ENCODE measurements around the gene UBE2E2.

GRCh38 chr3:23174426-23175039 is 28.6 kb upstream of the UBE2E2 start:
- TF ChIP-seq, protein P1, sequence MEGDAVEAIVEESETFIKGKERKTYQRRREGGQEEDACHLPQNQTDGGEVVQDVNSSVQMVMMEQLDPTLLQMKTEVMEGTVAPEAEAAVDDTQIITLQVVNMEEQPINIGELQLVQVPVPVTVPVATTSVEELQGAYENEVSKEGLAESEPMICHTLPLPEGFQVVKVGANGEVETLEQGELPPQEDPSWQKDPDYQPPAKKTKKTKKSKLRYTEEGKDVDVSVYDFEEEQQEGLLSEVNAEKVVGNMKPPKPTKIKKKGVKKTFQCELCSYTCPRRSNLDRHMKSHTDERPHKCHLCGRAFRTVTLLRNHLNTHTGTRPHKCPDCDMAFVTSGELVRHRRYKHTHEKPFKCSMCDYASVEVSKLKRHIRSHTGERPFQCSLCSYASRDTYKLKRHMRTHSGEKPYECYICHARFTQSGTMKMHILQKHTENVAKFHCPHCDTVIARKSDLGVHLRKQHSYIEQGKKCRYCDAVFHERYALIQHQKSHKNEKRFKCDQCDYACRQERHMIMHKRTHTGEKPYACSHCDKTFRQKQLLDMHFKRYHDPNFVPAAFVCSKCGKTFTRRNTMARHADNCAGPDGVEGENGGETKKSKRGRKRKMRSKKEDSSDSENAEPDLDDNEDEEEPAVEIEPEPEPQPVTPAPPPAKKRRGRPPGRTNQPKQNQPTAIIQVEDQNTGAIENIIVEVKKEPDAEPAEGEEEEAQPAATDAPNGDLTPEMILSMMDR (IDR thresholded peaks at IDR 0.05): no peak
- TF ChIP-seq EZH2 (IDR thresholded peaks at IDR 0.05; ENCODE audit: borderline replicate concordance, insufficient read depth, low read depth, low read length, poor library complexity, severe bottlenecking): no peak

Measured in B cell (primary cell).